Esophagus muscularis mucosa (tissue), 4 donors: Measurements from ENCODE around the gene CCL11.

Experiments used
- EP300 ChIP-seq: sonication (generic); formaldehyde crosslinking; IDR thresholded peaks from one replicate; pipeline ENCODE4 v1.6.1; 2017; ENCODE audit warnings: antibody characterized with exemption
- POLR2AphosphoS5 ChIP-seq, 2 donors: sonication (generic); formaldehyde crosslinking; IDR thresholded peaks; one replicate each; pipeline ENCODE4 v1.6.1; 2017; ENCODE audit warnings: antibody characterized with exemption in 2 of 2
- TF ChIP-seq, protein P1 (sequence below), 3 experiments: fragments of 200-600 bp in 2 of 3; fragments of 450-650 bp in 1 of 3; sonication (generic) in 2 of 3; IDR thresholded peaks; one replicate each; pipeline ENCODE4 v1.5.1; 2017 to 2019; ENCODE audit warnings: antibody characterized with exemption in 3 of 3, mild to moderate bottlenecking in 2 of 3, moderate library complexity in 1 of 3

DNA sequence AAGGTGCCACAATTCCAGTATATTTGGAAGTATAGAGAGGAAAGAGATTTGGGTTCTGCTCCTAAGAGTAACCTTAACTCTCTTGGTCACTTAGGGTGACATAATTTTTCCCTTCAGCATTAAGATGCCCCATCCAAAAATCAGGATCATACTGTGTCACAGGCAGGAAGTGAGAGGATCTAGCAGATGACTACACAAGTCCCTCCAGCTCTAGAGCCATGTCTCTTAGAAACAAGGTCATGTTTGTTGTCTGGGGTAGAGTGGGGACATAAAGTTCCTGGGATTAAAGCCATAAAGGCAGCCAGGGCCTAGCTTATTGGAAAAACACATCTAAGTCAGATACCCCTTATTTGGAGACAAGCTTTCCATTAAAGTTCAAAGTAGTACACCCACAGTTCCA, 36.4 kb downstream of the CCL11 start:
- TF ChIP-seq, protein P1, sequence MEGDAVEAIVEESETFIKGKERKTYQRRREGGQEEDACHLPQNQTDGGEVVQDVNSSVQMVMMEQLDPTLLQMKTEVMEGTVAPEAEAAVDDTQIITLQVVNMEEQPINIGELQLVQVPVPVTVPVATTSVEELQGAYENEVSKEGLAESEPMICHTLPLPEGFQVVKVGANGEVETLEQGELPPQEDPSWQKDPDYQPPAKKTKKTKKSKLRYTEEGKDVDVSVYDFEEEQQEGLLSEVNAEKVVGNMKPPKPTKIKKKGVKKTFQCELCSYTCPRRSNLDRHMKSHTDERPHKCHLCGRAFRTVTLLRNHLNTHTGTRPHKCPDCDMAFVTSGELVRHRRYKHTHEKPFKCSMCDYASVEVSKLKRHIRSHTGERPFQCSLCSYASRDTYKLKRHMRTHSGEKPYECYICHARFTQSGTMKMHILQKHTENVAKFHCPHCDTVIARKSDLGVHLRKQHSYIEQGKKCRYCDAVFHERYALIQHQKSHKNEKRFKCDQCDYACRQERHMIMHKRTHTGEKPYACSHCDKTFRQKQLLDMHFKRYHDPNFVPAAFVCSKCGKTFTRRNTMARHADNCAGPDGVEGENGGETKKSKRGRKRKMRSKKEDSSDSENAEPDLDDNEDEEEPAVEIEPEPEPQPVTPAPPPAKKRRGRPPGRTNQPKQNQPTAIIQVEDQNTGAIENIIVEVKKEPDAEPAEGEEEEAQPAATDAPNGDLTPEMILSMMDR (IDR thresholded peaks at IDR 0.05), result no peak
- TF ChIP-seq EP300, result no peak
- TF ChIP-seq POLR2AphosphoS5 (IDR thresholded peaks at IDR 0.05), result no peak
